Heart left ventricle (tissue), 16 donors: ENCODE measurements around the gene MED17. TPM values are rescaled to one million over a fixed set of nuclear protein-coding genes. Genes with fewer than 3 reads are reported as not detected.

ENCODE experiments used
- ATAC-seq, 4 donors: fragments of 200-7000 bp; cut with Tn5 transposase; one replicate each; pipeline ENCODE4 v1.9.1; 2020 to 2022; ENCODE audit warnings: moderate library complexity in 4 of 4, mild to moderate bottlenecking in 3 of 4, moderate number of reproducible peaks in 1 of 4
- DNase-seq, 5 donors: peaks; one replicate each; pipeline ENCODE4 v3.0.0-alpha.2; 2020
- H3K27ac ChIP-seq, 12 donors: fragments of 200-600 bp; sonication (generic) in 4 of 12; one replicate each; pipeline versions ENCODE4 v1.5.0 to v1.8.0; 2016 to 2022; ENCODE audit warnings: mild to moderate bottlenecking in 2 of 12
- H3K27me3 ChIP-seq, 9 donors: fragments of 200-600 bp; sonication (generic) in 2 of 9; one replicate each; pipeline versions ENCODE4 v1.5.1 to v1.8.0; 2016 to 2022; ENCODE audit warnings: mild to moderate bottlenecking in 3 of 9
- H3K36me3 ChIP-seq, 9 donors: fragments of 200-600 bp; sonication (generic) in 2 of 9; one replicate each; pipeline versions ENCODE4 v1.5.0 to v1.8.0; 2018 to 2022; ENCODE audit warnings: mild to moderate bottlenecking in 2 of 9
- H3K4me1 ChIP-seq, 12 donors: fragments of 200-600 bp; sonication (generic) in 4 of 12; one replicate each; pipeline versions ENCODE4 v1.5.0 to v1.8.0; 2016 to 2022; ENCODE audit warnings: mild to moderate bottlenecking in 3 of 12
- H3K4me3 ChIP-seq, 12 donors: fragments of 200-600 bp; sonication (generic) in 4 of 12; one replicate each; pipeline versions ENCODE4 v1.5.0 to v1.8.0; 2017 to 2022; ENCODE audit warnings: mild to moderate bottlenecking in 9 of 12, moderate library complexity in 4 of 12
- H3K9me3 ChIP-seq, 12 donors: fragments of 200-600 bp; sonication (generic) in 4 of 12; one replicate each; pipeline versions ENCODE4 v1.5.0 to v1.8.0; 2016 to 2022; ENCODE audit warnings: mild to moderate bottlenecking in 1 of 12
- POLR2A ChIP-seq, 2 donors: fragments of 450-650 bp; IDR thresholded peaks; one replicate each; pipeline ENCODE4 v1.6.1; 2017; ENCODE audit warnings: antibody characterized with exemption in 2 of 2, mild to moderate bottlenecking in 2 of 2, moderate library complexity in 2 of 2
- WGBS, 4 donors: extraction: QIAGEN DNeasy Blood & Tissue Kit in 2 of 4; methylation state at CpG; one replicate each; pipeline versions ENCODE4 v1.1.5 to v1.1.7; 2013 to 2018; 5-methylcytosine and 5-hydroxymethylcytosine counted together
- intact Hi-C, 10 donors: fragments of 100-400 bp; cut with DNase I; formaldehyde crosslinking; loops; one replicate each; pipeline versions ENCODE4 v1.11.1 to v1.14.2; 2022
- polyA plus RNA-seq, 2 donors: library from polyadenylated mRNA; stranded (reverse); fragments of 200-250 nt; gene quantifications; one replicate each; pipeline ENCODE4 v1.2.3, GENCODE V29; 2013
- total RNA-seq, 9 donors: library from RNA; depleted of rRNA in 2 of 9; stranded (reverse); fragments of >200 nt in 2 of 9; fragmentation: NEBNext Ultra II Directional in 3 of 9; extraction: Animal tissue kit (Norgen Biotek cat#: 25700) in 3 of 9; gene quantifications; one replicate each; pipeline versions ENCODE4 v1.1.0 to v1.2.4, GENCODE V29; 2016 to 2023
- TF ChIP-seq, protein P1 (sequence below), 12 donors: fragments of 200-600 bp; sonication (generic) in 4 of 12; IDR thresholded peaks; one replicate each; pipeline versions ENCODE4 v1.5.0 to v1.8.0; 2018 to 2022; ENCODE audit warnings: antibody characterized with exemption in 12 of 12, mild to moderate bottlenecking in 5 of 12
- donor health status: ischemic (EF 13 %, LVEDD 7.1; RV severe dilation, severe dysfunction).
- donor health status: healthy with polysubstance abuse.
- donor health status: DM: no; HTN: yes; CAD: no.
- donor health status: DM: no; HTN: no; CAD: no.
- donor health status: ischemic (EF 25% LVEDD 6.9; RV normal size, moderate dysfunction).
- donor health status: ischemic (EF 25% LVEDD 5.7; RV mildly dilated, moderate dysfunction).
- donor health status: healthy.
- donor health status: DM: yes; HTN: yes; CAD: no.
- donor health status: ischemic (EF 35%, LVEDD 5.7; RV mildly dilated, moderate dysfunction).
- donor health status: nonischemic (EF 11% LVEDD 7.7; RV severe dilation, severe dysfunction).
- donor health status: DM: yes; HTN: yes; CAD: no.
- donor health status: PGD.
- donor health status: ischemic (EF 29% LVEDD 5.4; RV normal size, mild dysfunction).
- donor health status: nonischemic (EF 23%, LVEDD 6.1; RV moderate dilation, normal function).

MED17 gene
- total and polyA plus RNA-seq, 11 donors: 9.2 to 28.6 (median 16.1) TPM

GRCh38 chr11:93841446-93841845 is 57.4 kb downstream of the MED17 start:
- ATAC-seq: no peak
- Histone ChIP-seq H3K27ac (no peak overlapping the region), H3K36me3 (no peaks in the 10 kb centered on the region), H3K4me3 (no peak overlapping the region), H3K9me3 (no peaks in the 10 kb centered on the region), H3K4me1 (no peaks in the 10 kb centered on the region), H3K27me3 (no peaks in the 10 kb centered on the region)
- intact Hi-C loops: no loop called here
- DNase-seq: no peak
- WGBS, 4 donors: 89 to 100% (median 95%) methylated on average over 2 of the region's 2 CpGs
- TF ChIP-seq, protein P1, sequence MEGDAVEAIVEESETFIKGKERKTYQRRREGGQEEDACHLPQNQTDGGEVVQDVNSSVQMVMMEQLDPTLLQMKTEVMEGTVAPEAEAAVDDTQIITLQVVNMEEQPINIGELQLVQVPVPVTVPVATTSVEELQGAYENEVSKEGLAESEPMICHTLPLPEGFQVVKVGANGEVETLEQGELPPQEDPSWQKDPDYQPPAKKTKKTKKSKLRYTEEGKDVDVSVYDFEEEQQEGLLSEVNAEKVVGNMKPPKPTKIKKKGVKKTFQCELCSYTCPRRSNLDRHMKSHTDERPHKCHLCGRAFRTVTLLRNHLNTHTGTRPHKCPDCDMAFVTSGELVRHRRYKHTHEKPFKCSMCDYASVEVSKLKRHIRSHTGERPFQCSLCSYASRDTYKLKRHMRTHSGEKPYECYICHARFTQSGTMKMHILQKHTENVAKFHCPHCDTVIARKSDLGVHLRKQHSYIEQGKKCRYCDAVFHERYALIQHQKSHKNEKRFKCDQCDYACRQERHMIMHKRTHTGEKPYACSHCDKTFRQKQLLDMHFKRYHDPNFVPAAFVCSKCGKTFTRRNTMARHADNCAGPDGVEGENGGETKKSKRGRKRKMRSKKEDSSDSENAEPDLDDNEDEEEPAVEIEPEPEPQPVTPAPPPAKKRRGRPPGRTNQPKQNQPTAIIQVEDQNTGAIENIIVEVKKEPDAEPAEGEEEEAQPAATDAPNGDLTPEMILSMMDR (IDR thresholded peaks at IDR 0.05): no peak
- TF ChIP-seq POLR2A (IDR thresholded peaks at IDR 0.05): no peak

DNA sequence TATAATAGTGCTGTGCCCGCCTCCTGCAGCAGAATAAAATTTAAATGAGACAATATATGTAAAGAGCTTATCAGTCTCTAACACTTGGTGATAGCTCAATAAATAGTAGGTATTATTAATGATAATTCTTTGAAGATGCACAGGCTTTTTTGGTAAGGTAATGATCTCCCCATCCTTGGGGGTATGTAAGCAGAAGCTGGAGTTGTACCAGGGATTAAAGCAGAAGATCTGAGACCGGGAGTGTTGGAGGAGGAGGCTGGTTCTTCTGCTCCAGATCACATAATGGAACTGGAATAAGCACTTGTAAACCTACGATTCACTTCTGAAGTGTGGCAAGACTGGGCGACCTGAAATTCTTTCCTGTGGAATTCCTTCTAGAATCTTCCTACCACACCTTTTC is 58.0 kb downstream of the MED17 start:
- Histone ChIP-seq H3K27ac (no peak overlapping the region), H3K27me3 (no peaks in the 10 kb centered on the region), H3K4me1 (no peaks in the 10 kb centered on the region), H3K36me3 (no peaks in the 10 kb centered on the region), H3K4me3 (no peak overlapping the region), H3K9me3 (no peaks in the 10 kb centered on the region)
- WGBS, 4 donors: 89 to 94% (median 90%) methylated on average over 4 of the region's 4 CpGs
- no peak for ATAC-seq
- intact Hi-C loops: no loop called here
- TF ChIP-seq, protein P1 (IDR thresholded peaks at IDR 0.05): no peak
- no peak for TF ChIP-seq POLR2A (IDR thresholded peaks at IDR 0.05)
- DNase-seq: no peak

- peak in 1 of 4 donors; percentile 32 for ATAC-seq
- DNase-seq: no peak
- Histone ChIP-seq H3K4me3 (no peak overlapping the region), H3K27me3 (no peaks in the 10 kb centered on the region), H3K9me3 (no peaks in the 10 kb centered on the region), H3K4me1 (no peaks in the 10 kb centered on the region), H3K36me3 (no peaks in the 10 kb centered on the region), H3K27ac (no peak overlapping the region)
- no peak for TF ChIP-seq POLR2A (IDR thresholded peaks at IDR 0.05)
- TF ChIP-seq, protein P1 (IDR thresholded peaks at IDR 0.05): no peak
- intact Hi-C loops: no loop called here
- WGBS, 4 donors: 46 to 68% (median 67%) methylated on average over 6 of the region's 6 CpGs
These were observed 58.4 kb downstream of the MED17 start for GRCh38 chr11:93842461-93842860.

DNA sequence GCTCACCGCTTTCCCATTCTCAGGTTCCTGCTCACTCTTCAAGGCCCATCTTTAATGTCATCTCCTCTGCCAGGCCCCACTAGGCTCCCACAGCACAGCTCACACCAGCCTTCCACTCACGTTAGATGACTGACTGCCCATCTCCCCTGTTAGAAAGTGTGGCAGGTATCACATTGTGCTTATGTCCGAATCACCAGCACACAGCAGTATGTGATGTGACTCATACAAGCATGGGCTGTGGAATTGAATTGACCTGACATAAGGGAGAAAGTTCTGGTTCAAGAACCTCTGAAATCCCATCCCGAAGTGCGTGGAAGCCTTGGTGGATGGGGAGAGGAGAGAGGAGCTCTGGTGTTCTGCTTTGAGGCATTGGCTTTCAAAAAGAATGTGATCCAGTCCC is 59.8 kb downstream of the MED17 start:
- Histone ChIP-seq H3K9me3 (no peaks in the 10 kb centered on the region), H3K36me3 (no peaks in the 10 kb centered on the region), H3K4me3 (no peak overlapping the region), H3K27ac (no peak overlapping the region), H3K4me1 (no peaks in the 10 kb centered on the region), H3K27me3 (no peaks in the 10 kb centered on the region)
- intact Hi-C loops: no loop called here
- WGBS, 4 donors: 97 to 98% (median 97%) methylated on average over 5 of the region's 5 CpGs
- ATAC-seq (no peak), DNase-seq (no peak)
- TF ChIP-seq, protein P1 (IDR thresholded peaks at IDR 0.05): no peak
- no peak for TF ChIP-seq POLR2A (IDR thresholded peaks at IDR 0.05)
